Measurements from ENCODE around the gene BAZ2A.

- TF ChIP-seq CTCF (IDR thresholded peaks at IDR 0.05; ENCODE audit: extremely low read depth in 1 of 2, insufficient read depth in 1 of 2, low read depth in 1 of 2, low read length in 2 of 2): no peak
- no peak for TF ChIP-seq EZH2 (IDR thresholded peaks at IDR 0.05; ENCODE audit: borderline replicate concordance, low read depth, low read length, severe bottlenecking)
- no peak for TF ChIP-seq POLR2AphosphoS5 (IDR thresholded peaks at IDR 0.05; ENCODE audit: insufficient read depth, low read depth, low read length)
- no peak for TF ChIP-seq MAX (IDR thresholded peaks at IDR 0.05; ENCODE audit: insufficient read depth, insufficient read length)
- TF ChIP-seq POLR2A (IDR thresholded peaks at IDR 0.05; ENCODE audit: low read depth, low read length): no peak
- TF ChIP-seq GATA2 (IDR thresholded peaks at IDR 0.05; ENCODE audit: insufficient read depth, insufficient read length, low read depth, low read length): no peak
- no peak for TF ChIP-seq FOS (IDR thresholded peaks at IDR 0.05; ENCODE audit: borderline replicate concordance, insufficient read depth, low read length)
Observed at GRCh38 chr12:56671608-56672007, 41.5 kb upstream of the BAZ2A start.
